Hepatocyte (in vitro differentiated cells): ENCODE data around the gene TPSG1.

Experiments
- CTCF ChIP-seq: fragments of 200-600 bp; sonication (generic); IDR thresholded peaks from 2 replicates; pipeline ENCODE4 v1.5.1; 2016; ENCODE audit warnings: antibody characterized with exemption, mild to moderate bottlenecking; ENCODE audit not compliant: poor library complexity
- EZH2 ChIP-seq: fragments of 200-600 bp; sonication (generic); IDR thresholded peaks from 2 replicates; pipeline ENCODE4 v1.6.1; 2016; ENCODE audit warnings: antibody characterized with exemption, mild to moderate bottlenecking, borderline replicate concordance
- EZH2phosphoT487 ChIP-seq: fragments of 200-600 bp; sonication (generic); IDR thresholded peaks from one replicate; pipeline ENCODE4 v1.6.1; 2018; ENCODE audit warnings: antibody characterized with exemption, mild to moderate bottlenecking, low read depth, moderate library complexity; ENCODE audit not compliant: unreplicated experiment, severe bottlenecking

GRCh38 chr16:1177053-1177452 lies 48.0 kb downstream of the TPSG1 start:
- TF ChIP-seq CTCF (no peak), EZH2phosphoT487 (no peak), EZH2 (no peak)
